ENCODE measurements around the gene RGS6. TPM values are rescaled to one million over a fixed set of nuclear protein-coding genes. Genes with fewer than 3 reads are reported as not detected.

Gene RGS6
- total RNA-seq, 2 experiments from 2014 or later, result not detected

GRCh38 chr14:72433511-72433910 is 501.3 kb downstream of the RGS6 start:
- no peaks in the 10 kb centered on the region for H3K36me3 Mint-ChIP-seq (ENCODE audit: low read depth)
- no peaks in the 10 kb centered on the region for H3K4me1 Mint-ChIP-seq (ENCODE audit: low read depth)
- DNase-seq (no peak), ATAC-seq (no peak)
- POLR2A ChIA-PET, result no interaction called here
- H3K27me3 Mint-ChIP-seq, result peaks cover 11% of the 10 kb centered on the region
- no peak for TF ChIP-seq CTCF (IDR thresholded peaks at IDR 0.05)
- CTCF ChIA-PET, result interaction anchor here (1.3 to 2.4 kb wide), 2 partner anchors 12 to 409 kb away, joined by 3 to 10 read pairs; no protein-coding TSS in a partner anchor
- no peak overlapping the region for H3K27ac Mint-ChIP-seq
- intact Hi-C loops (cut with micrococcal nuclease), result no loop called here
- H3K9me3 Mint-ChIP-seq, result peaks cover 5% of the 10 kb centered on the region
- H3K4me3 Mint-ChIP-seq, result no peak overlapping the region

GRCh38 chr14:72434856-72435255 is 502.6 kb downstream of the RGS6 start:
- no peak overlapping the region for H3K4me3 Mint-ChIP-seq
- TF ChIP-seq CTCF (IDR thresholded peaks at IDR 0.05), result no peak
- intact Hi-C loops (cut with micrococcal nuclease), result no loop called here
- peaks cover 16% of the 10 kb centered on the region for H3K27me3 Mint-ChIP-seq
- peaks cover 4% of the 10 kb centered on the region for H3K9me3 Mint-ChIP-seq
- CTCF ChIA-PET, result interaction anchor here (2.4 kb wide), 1 partner anchor 14 kb away, joined by 10 read pairs; no protein-coding TSS in a partner anchor
- POLR2A ChIA-PET, result no interaction called here
- no peak overlapping the region for H3K27ac Mint-ChIP-seq
- DNase-seq (no peak), ATAC-seq (no peak)
- peaks cover 10% of the 10 kb centered on the region for H3K4me1 Mint-ChIP-seq (ENCODE audit: low read depth)
- H3K36me3 Mint-ChIP-seq (ENCODE audit: low read depth), result no peaks in the 10 kb centered on the region

- Mint-ChIP-seq H3K4me3 (peak overlapping the region; percentile 19), H3K27ac (peak overlapping the region; percentile 62), H3K4me1 (ENCODE audit: low read depth) (peaks cover 40% of the 10 kb centered on the region), H3K36me3 (ENCODE audit: low read depth) (no peaks in the 10 kb centered on the region), H3K27me3 (peaks cover 22% of the 10 kb centered on the region), H3K9me3 (no peaks in the 10 kb centered on the region)
- no peak for TF ChIP-seq CTCF (IDR thresholded peaks at IDR 0.05)
- CTCF ChIA-PET, result interaction anchor here (1.5 kb wide), 1 partner anchor 19 kb away, joined by 7 read pairs; no protein-coding TSS in a partner anchor
- DNase-seq (peak; percentile 68), ATAC-seq (peak; percentile 65)
- POLR2A ChIA-PET, result interaction anchor here (0.6 to 1.1 kb wide), 3 partner anchors 12 to 18 kb away, joined by 3 to 5 read pairs (median 3); no protein-coding TSS in a partner anchor
- intact Hi-C loops (cut with micrococcal nuclease), result loop anchor here (5.0 kb wide), 1 partner anchor 38 kb away; no protein-coding TSS in a partner anchor
Measured at GRCh38 chr14:72439707-72440106, 507.5 kb downstream of the RGS6 start.

GRCh38 chr14:72443256-72443655 is 511.0 kb downstream of the RGS6 start:
- CTCF ChIA-PET, result interaction anchor here (0.9 kb wide), 1 partner anchor 23 kb away, joined by 4 read pairs; no protein-coding TSS in a partner anchor
- intact Hi-C loops (cut with micrococcal nuclease), result loop anchor here (5.0 kb wide), 1 partner anchor 34 kb away; no protein-coding TSS in a partner anchor
- H3K27ac Mint-ChIP-seq, result no peak overlapping the region
- H3K36me3 Mint-ChIP-seq (ENCODE audit: low read depth), result no peaks in the 10 kb centered on the region
- POLR2A ChIA-PET, result interaction anchor here (0.7 to 1.4 kb wide), 2 partner anchors 22 to 30 kb away, joined by 3 to 4 read pairs; no protein-coding TSS in a partner anchor
- no peaks in the 10 kb centered on the region for H3K9me3 Mint-ChIP-seq
- DNase-seq (no peak), ATAC-seq (no peak)
- H3K27me3 Mint-ChIP-seq, result peaks cover 15% of the 10 kb centered on the region
- TF ChIP-seq CTCF (IDR thresholded peaks at IDR 0.05), result no peak
- H3K4me1 Mint-ChIP-seq (ENCODE audit: low read depth), result peaks cover 43% of the 10 kb centered on the region
- no peak overlapping the region for H3K4me3 Mint-ChIP-seq

- TF ChIP-seq CTCF (IDR thresholded peaks at IDR 0.05), result no peak
- Mint-ChIP-seq H3K27me3 (peaks cover 10% of the 10 kb centered on the region), H3K4me3 (no peak overlapping the region), H3K27ac (peak overlapping the region; percentile 49), H3K9me3 (no peaks in the 10 kb centered on the region), H3K36me3 (ENCODE audit: low read depth) (no peaks in the 10 kb centered on the region), H3K4me1 (ENCODE audit: low read depth) (peaks cover 41% of the 10 kb centered on the region)
- intact Hi-C loops (cut with micrococcal nuclease), result loop anchor here (5.0 kb wide), 1 partner anchor 33 kb away; no protein-coding TSS in a partner anchor
- ATAC-seq, result peak; percentile 82
- ChIA-PET POLR2A (interaction anchor here (0.7 to 1.4 kb wide), 5 partner anchors 12 to 33 kb away, joined by 3 to 4 read pairs (median 3); no protein-coding TSS in a partner anchor), CTCF (interaction anchor here (0.7 to 0.9 kb wide), 2 partner anchors 12 to 24 kb away, joined by 3 to 4 read pairs; no protein-coding TSS in a partner anchor)
- DNase-seq, result peak; percentile 86
Measured at GRCh38 chr14:72443991-72444441, 511.8 kb downstream of the RGS6 start.

Measured in activated CD8-positive, alpha-beta T cell treated with anti-CD3 and anti-CD28 coated beads for 36 hours (primary cell).